ENCODE data around the gene EPN2. TPM values are rescaled to one million over a fixed set of nuclear protein-coding genes. Genes with fewer than 3 reads are reported as not detected.
A peak's percentile ranks its signal among the peaks of the same experiment; 100 is the strongest.
"Not testable (repeated sequence)": the region's sequence is repeated elsewhere in the genome, so short reads cannot be mapped to it uniquely, and the experiment has no call there.

EPN2 gene
- total RNA-seq, 1 experiment from 2014 or later: 13.5 TPM

- no peak for DNase-seq (ENCODE audit: low read depth)
Measured at GRCh38 chr17:19344311-19345066, 107.3 kb downstream of the EPN2 start.

DNA sequence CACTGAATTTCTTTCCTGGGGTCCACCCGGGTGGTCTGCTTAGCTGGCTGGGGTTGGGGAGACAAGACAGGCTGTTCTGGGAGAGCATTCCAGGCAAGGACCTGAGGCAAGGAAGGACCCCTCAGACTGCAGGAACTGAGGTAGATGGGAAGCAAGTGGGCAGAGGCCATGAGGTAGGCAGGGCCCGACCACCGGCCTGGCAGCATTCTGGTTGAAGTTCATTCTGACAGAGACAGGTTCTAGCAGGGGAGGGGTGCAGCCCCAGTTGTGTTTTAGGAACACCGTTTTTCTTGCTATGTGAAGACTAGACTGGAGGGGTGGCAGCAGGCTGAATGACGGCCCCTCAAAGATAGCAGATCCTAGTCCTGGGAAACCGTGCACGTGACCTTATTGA is 107.9 kb downstream of the EPN2 start:
- DNase-seq (ENCODE audit: low read depth): no peak

- DNase-seq (ENCODE audit: low read depth): no peak
Measured at GRCh38 chr17:19345486-19346350, 108.6 kb downstream of the EPN2 start.

DNA sequence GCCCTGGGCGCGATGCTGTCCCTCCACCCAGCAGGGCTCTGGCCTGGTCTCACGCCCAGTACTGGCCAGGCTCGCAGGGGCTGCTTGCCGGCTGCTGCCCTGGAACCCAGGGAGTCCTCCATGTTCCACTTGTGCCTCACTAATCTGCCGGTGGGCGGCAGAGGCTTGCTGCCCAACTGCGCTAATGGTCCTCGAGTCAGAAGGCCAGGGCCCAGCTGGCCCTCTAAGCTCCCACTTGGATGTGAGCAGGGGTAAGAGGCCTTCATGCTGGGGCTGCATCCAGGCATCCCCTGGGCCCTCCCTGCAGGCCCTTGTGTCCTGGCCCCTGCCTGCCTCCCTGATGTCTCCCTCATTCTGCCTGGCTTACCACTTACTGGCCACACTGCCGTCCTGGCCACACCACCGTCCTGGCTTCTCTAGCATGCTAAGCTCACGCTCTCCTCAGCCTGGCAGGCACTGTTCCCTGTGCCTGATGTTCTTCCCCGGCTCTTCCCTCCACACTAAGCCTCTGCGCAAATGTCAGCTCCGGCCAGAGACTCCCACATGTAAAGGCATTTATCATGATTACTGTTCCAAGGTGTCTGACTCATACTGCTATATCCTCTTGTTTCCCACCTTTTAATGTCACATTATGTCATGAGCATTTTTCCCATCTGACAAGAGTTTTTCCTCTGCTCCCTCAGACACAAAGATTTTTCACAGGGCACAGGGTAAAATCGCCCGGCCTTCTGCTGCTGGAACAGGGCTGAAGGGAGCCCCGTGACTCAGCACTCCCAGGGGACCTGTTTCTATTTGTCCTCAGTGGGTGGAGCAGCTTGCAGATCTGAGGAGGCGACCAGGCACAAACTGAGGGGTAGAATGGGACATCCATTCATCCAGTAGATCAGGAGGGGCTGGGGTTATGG is 109.4 kb downstream of the EPN2 start:
- DNase-seq (ENCODE audit: low read depth): peak; percentile 86

DNA sequence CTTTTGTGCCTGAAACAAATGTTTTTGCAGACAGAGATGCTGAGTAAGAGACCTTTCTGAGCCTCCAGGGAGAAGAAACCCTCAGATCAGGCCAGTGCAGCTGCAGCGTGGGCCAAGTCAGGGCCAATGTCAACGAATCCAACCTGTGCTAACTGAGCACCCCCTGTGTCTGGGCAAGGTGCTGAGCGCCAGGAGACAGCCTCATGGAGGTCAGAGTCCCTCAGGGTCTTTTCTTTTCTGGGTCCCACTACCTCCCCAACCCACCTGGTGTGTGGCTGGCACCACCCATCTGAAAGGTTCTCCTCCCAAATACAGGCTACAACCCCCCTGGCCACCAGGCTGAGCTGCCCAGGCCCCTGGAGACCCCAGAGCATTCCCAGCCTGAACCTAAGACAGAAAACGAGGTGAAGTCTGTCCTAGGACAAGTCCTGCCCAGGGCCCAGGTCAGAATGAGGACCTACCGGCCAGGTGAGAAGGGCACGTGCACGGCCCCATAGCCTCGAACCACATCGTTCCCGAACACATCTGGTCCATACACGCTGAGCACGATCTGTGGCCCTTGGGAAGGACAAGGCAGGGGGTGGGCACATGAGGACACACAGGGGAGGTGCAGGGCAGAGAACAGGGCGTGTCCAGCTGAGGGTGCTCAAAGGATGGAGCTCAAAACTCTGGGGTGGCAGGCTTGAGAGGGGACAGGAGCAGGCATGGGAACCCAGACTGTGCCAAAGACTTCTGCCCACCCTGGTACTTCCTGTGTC is 110.3 kb downstream of the EPN2 start:
- no peak for DNase-seq (ENCODE audit: low read depth)

DNA sequence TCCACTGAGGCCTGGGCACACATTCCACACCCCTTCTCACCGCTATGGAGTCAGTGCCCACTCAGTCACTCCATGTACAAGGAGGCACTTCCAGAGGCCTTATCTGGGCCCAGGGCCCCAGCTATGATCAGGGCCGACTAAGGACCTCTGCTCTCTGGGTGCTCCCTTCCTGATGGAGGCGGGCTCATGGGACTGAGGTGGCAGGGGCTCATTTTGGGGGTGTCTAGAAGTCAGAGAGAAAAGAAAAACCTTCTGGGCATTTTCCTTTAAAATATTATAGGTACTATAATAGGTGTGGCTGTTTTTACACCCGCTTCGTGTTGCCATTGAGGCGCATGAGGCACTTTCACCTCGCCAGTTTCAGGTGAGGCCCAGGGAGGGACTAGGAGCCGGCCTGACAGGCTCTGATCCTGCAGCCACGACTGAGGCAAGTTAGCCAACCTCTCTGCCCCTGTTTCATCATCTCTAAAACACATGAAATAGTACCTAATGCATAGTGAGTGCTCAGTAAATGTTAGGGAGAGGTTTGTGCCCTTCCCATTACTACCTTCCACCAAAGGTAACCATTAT is 111.0 kb downstream of the EPN2 start:
- no peak for DNase-seq (ENCODE audit: low read depth)

DNA sequence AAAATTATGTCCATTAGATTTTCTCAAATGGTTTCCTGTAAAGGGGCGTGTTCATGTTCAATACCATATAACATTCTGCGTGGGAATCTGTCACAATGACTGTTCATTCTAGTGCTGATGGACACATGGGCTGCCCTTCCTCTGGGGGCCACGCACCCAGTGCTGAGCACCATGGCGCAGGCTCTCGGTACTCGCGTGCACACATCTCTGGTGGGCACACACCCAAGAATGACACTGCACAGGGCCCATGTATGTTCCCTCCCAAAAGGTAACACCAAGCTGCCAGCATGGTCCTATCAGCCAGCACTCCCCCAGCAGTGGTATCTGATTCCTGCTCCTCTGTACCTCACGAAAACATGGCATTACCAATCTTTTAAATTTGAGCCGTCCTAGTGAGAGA is 111.6 kb downstream of the EPN2 start:
- DNase-seq (ENCODE audit: low read depth): no peak

- not testable (repeated sequence) for DNase-seq (ENCODE audit: low read depth)
Measured at GRCh38 chr17:19353401-19353800, 116.2 kb downstream of the EPN2 start.

DNA sequence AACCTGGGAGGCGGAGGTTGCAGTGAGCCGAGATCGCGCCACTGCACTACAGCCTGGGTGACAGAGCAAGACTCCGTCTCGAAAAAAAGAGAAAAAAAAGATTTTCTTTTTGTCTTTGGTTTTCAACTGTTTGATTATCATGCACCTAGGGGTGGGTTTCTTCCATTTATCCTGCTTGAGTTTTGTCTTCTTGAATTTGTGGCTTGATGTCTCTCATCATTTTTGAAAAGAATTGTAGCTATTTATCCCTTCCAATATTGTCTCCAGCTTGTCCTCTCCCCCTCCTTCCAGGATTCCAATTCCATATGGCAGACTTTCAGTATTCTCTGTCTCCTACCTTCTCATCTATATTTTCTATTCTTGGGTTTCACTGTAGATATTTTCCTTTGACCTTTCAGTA is 117.6 kb downstream of the EPN2 start:
- DNase-seq (ENCODE audit: low read depth): no peak

- no peak for DNase-seq (ENCODE audit: low read depth)
Measured at GRCh38 chr17:19357351-19357750, 120.2 kb downstream of the EPN2 start.

DNA sequence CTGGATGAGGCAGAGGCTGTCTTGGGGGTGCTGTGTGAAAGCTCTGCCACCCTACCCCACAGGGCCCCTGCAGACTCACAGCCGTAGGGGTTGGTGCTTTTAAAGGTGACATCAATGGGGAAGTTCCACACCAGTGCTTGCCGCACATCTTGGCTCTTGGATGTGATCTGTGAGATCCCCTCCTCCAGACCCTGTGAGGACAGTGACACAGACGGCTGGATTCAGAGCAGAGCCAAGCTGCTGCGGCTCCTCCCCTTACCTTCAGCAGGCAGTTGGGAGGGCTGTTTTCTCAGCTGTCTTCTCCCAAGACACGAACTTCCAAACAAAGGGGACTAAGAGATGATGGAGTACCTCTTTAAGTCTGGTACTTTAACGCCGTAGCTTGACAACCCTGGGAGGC is 120.6 kb downstream of the EPN2 start:
- no peak for DNase-seq (ENCODE audit: low read depth)

- DNase-seq (ENCODE audit: low read depth): no peak
Measured at GRCh38 chr17:19359151-19359550, 122.0 kb downstream of the EPN2 start.

DNA sequence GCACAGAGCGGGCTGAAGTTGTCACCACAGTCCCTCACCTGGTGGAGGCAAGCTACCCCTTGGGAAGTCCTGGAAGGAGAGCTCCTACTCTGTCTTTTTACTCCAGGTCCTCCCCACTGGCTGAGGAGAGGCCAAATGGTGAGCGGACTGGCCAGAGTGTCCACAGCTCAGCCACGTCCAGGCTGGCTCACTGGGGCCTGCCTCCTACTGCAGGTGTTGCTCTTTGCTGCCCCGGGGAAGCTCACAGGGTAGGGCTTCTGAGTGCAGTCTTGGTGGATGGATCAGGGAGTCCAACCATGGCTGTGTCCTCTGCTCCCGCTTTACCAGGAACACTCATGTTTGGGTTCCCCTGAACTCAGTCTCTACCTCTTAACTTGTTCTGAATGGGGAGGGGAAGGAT is 122.7 kb downstream of the EPN2 start:
- no peak for DNase-seq (ENCODE audit: low read depth)

- DNase-seq (ENCODE audit: low read depth): no peak
Measured at GRCh38 chr17:19360772-19361171, 123.6 kb downstream of the EPN2 start.

DNA sequence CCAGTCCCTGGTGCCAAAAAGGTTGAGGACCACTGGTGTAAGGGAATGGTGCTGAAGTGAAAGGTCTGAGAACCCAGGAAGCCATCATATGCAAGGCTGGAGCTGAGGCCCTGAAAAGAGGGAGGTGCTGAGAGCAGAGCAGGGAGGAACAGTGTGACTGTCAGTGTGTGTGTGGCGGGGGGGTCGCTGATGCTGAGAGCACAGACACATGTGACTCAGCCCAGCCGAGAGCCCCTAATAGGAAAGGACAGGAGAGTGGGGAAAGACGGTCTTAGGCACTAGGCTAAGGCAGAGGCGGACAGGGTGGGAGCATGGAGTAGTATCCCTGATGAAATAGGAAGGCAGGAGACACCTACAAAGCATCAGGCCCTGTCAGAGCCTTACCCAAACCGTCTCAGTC is 124.2 kb downstream of the EPN2 start:
- no peak for DNase-seq (ENCODE audit: low read depth)

- no peak for DNase-seq (ENCODE audit: low read depth)
Measured at GRCh38 chr17:19361944-19362276, 124.7 kb downstream of the EPN2 start.

GRCh38 chr17:19362277-19363113 is 125.3 kb downstream of the EPN2 start, which contains the start of gene B9D1:
B9D1 (minus strand) TSS chr17:19362723; CDS start chr17:19362569, 154 bp downstream.
- DNase-seq (ENCODE audit: low read depth): peak; percentile 84

DNA sequence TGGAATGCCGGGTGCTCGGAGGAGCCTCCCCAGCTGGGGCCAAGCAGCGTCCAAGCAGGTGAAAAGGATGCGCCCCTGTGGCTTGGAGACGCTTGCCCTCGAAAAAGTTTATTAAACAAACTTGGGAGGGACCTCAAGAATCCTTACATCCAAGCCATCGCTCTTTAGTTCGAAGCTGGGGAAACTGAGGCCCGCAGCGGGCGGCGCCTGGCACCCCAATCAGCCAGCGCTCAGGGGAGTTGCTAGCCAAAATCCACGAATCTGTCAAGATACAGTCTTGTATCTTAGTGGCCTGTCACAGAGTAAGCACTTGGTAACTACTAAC is 125.9 kb downstream of the EPN2 start:
- DNase-seq (ENCODE audit: low read depth): no peak

GRCh38 chr17:19363460-19364035 is 126.4 kb downstream of the EPN2 start:
- no peak for DNase-seq (ENCODE audit: low read depth)
